Activated CD4-positive, alpha-beta T cell treated with anti-CD3 and anti-CD28 coated beads for 36 hours (primary cell): Measurements from ENCODE around the gene PLCB1. TPM values are rescaled to one million over a fixed set of nuclear protein-coding genes. Genes with fewer than 3 reads are reported as not detected.
"Not testable (repeated sequence)": the region's sequence is repeated elsewhere in the genome, so short reads cannot be mapped to it uniquely, and the experiment has no call there.

Source experiments
- ATAC-seq: fragments of 200-7000 bp; cut with Tn5 transposase; one replicate; pipeline ENCODE4 v1.10.0; 2021; ENCODE audit warnings: mild to moderate bottlenecking, moderate library complexity
- CTCF ChIA-PET: fragments of 350-600 bp; sonication (Branson Sonifier 250); formaldehyde crosslinking; loops from one replicate; lab custom pipeline; 2021; ENCODE audit warnings: antibody characterized with exemption; lab: Charles Lee
- POLR2A ChIA-PET: fragments of 350-600 bp; sonication (Branson Sonifier 250); formaldehyde crosslinking; loops from one replicate; lab custom pipeline; 2021; ENCODE audit warnings: antibody characterized with exemption, inconsistent platforms; lab: Charles Lee
- DNase-seq: peaks from one replicate; pipeline ENCODE4 v3.0.0-alpha.2; 2020
- H3K27ac Mint-ChIP-seq: one replicate; pipeline ENCODE4 v1.8.0; 2021; ENCODE audit warnings: mixed read lengths
- H3K27me3 Mint-ChIP-seq: one replicate; pipeline ENCODE4 v1.8.0; 2021; ENCODE audit warnings: mixed read lengths
- H3K36me3 Mint-ChIP-seq: one replicate; pipeline ENCODE4 v1.8.0; 2021; ENCODE audit warnings: low read depth, mixed read lengths
- H3K4me1 Mint-ChIP-seq: one replicate; pipeline ENCODE4 v1.8.0; 2021; ENCODE audit warnings: mixed read lengths
- H3K4me3 Mint-ChIP-seq: one replicate; pipeline ENCODE4 v1.8.0; 2021; ENCODE audit warnings: mild to moderate bottlenecking, moderate library complexity, mixed read lengths
- H3K9me3 Mint-ChIP-seq: one replicate; pipeline ENCODE4 v1.8.0; 2021; ENCODE audit warnings: low read depth, mixed read lengths
- intact Hi-C, 2 experiments: fragments of 100-400 bp; cut with DNase I in 1 of 2; cut with micrococcal nuclease in 1 of 2; formaldehyde crosslinking; loops; one replicate each; pipeline versions ENCODE4 v1.14.2 to v1.15.1; 2022 to 2024; cut with DNase I, micrococcal nuclease
- total RNA-seq, 2 experiments: library from RNA; stranded (reverse); gene quantifications; one replicate each; pipeline ENCODE4 v1.2.3, GENCODE V29; 2021

PLCB1 gene
- total RNA-seq, 2 experiments from 2014 or later: 1.4 to 1.5 TPM

DNA sequence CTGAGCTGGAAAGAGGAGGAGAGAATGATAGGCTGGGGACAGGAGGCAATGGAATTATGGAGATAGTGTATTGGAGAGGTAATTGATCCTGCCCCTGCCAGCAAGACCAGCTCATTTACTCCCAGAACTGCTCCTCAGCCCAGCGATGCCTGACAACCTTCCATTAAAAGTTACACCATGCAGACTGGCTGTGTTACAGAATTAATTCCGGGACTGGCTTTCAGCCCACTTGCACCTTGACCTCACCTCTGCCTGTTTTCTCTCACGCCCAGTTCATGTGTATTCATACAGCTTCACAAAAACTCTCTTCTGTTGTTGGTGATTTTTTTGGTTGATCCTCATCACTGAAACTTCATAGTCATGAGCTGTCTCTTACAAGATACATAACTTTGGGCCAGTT is 207.3 kb downstream of the PLCB1 start:
- no peak overlapping the region for H3K4me3 Mint-ChIP-seq
- no peak overlapping the region for H3K27ac Mint-ChIP-seq
- no peaks in the 10 kb centered on the region for H3K27me3 Mint-ChIP-seq
- intact Hi-C loops: no loop called here
- no peaks in the 10 kb centered on the region for H3K36me3 Mint-ChIP-seq
- no peak for ATAC-seq
- POLR2A ChIA-PET: no interaction called here
- no peaks in the 10 kb centered on the region for H3K9me3 Mint-ChIP-seq
- CTCF ChIA-PET: interaction anchor here (0.6 kb wide), 1 partner anchor 353 kb away, joined by 5 read pairs; no protein-coding TSS in a partner anchor
- DNase-seq: no peak
- H3K4me1 Mint-ChIP-seq: no peaks in the 10 kb centered on the region

DNA sequence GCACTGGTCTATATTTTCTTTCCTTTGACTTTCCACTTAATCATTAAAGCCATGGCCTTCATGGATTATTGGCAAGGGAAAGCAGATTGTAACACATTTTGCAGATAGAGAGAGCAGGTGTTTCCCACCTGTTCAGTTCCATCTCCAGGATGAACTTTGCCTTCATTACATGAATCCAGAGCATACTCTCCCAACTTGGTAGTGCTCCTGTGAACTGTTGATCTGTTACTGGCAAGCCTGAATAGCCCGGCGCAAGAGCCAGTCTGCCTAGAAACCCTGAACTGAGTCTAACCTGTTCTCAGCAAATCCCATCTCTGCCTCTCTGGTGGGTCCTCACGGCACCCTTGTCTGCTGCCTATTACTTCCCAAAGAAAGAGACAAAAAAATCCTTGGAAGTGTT is 210.3 kb downstream of the PLCB1 start:
- ATAC-seq: no peak
- ChIA-PET CTCF (no interaction called here), POLR2A (no interaction called here)
- H3K27ac Mint-ChIP-seq: no peak overlapping the region
- H3K27me3 Mint-ChIP-seq: no peaks in the 10 kb centered on the region
- no peak overlapping the region for H3K4me3 Mint-ChIP-seq
- no peaks in the 10 kb centered on the region for H3K4me1 Mint-ChIP-seq
- no peak for DNase-seq
- no peaks in the 10 kb centered on the region for H3K36me3 Mint-ChIP-seq
- H3K9me3 Mint-ChIP-seq: no peaks in the 10 kb centered on the region
- intact Hi-C loops: no loop called here

DNA sequence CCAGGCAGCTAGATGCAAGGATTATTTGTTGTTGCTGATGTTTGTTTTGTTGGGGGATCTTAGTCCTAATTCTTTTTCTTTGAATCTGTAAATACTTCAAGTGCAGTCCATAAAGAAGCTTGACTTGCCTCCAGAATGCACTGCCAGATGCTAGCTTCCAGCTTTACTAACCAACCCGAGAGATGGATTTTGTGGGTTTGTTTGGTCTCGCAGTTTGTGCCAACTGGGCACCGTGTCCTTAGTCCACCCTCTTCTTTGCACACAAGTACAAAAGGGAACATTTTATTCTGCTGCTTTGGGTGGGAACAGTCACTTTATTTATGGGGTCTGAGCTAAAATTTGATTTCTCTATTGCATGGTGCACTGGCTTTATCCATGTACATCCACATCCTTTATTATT is 212.0 kb downstream of the PLCB1 start:
- no peaks in the 10 kb centered on the region for H3K4me1 Mint-ChIP-seq
- ChIA-PET CTCF (no interaction called here), POLR2A (no interaction called here)
- ATAC-seq (no peak), DNase-seq (no peak)
- no peaks in the 10 kb centered on the region for H3K27me3 Mint-ChIP-seq
- H3K27ac Mint-ChIP-seq: no peak overlapping the region
- H3K4me3 Mint-ChIP-seq: no peak overlapping the region
- intact Hi-C loops: no loop called here
- no peaks in the 10 kb centered on the region for H3K36me3 Mint-ChIP-seq
- H3K9me3 Mint-ChIP-seq: no peaks in the 10 kb centered on the region

DNA sequence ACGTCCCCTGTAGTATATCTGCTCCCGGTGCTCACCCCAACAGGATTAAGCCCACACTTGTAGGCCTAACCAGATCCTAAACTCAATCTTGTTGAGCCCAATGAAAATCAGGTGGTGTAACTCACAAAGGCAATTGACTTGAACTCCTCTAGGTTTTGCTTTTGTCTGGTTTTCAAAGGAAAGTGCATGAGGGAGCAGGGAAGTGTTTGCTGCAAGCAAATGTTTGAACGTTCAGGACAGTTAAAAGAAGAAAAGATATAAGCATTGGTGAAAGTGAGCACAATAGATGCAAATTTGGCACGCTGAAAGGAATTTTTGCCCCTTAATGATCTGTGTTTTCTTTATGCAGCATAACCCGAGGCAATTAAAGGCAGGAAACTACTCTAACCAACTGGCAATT is 212.6 kb downstream of the PLCB1 start:
- Mint-ChIP-seq H3K4me3 (no peak overlapping the region), H3K36me3 (no peaks in the 10 kb centered on the region), H3K27me3 (no peaks in the 10 kb centered on the region), H3K4me1 (no peaks in the 10 kb centered on the region), H3K9me3 (no peaks in the 10 kb centered on the region), H3K27ac (no peak overlapping the region)
- DNase-seq (no peak), ATAC-seq (no peak)
- POLR2A ChIA-PET: no interaction called here
- CTCF ChIA-PET: interaction anchor here (0.6 kb wide), 1 partner anchor 653 kb away, joined by 4 read pairs; no protein-coding TSS in a partner anchor
- intact Hi-C loops: no loop called here

DNA sequence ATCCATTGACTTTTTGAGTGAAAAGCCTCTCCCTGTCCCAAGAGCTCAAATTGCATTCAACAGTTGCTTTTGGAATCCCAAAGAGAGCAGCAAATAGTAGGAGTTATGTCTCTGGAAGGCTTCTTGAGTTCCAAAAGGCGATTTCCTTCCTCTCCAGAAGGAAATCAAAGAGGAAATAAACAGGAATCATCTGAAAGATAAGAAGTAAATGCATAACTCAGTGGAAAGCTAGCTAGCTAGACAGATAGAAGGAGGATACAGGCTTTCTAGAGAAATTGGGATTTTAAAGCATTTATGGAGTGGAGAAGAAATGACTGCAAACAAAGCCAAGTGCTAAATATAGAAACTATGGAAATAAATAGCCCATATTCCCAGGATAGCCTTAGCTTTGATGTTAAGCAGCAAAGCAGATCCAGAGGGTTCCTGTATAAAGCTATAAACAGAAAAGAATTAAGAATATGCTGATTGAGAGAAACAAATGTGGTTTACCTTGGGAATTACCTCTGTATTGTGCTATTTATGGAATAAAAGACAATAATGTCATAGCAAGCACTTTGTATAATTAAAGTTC is 214.7 kb downstream of the PLCB1 start:
- H3K27ac Mint-ChIP-seq: no peak overlapping the region
- no peak for ATAC-seq
- intact Hi-C loops: no loop called here
- H3K9me3 Mint-ChIP-seq: no peaks in the 10 kb centered on the region
- DNase-seq: no peak
- peaks cover 3% of the 10 kb centered on the region for H3K27me3 Mint-ChIP-seq
- H3K4me3 Mint-ChIP-seq: no peak overlapping the region
- H3K4me1 Mint-ChIP-seq: no peaks in the 10 kb centered on the region
- H3K36me3 Mint-ChIP-seq: no peaks in the 10 kb centered on the region
- ChIA-PET POLR2A (no interaction called here), CTCF (interaction anchor here (1.3 kb wide), 1 partner anchor 10 kb away, joined by 4 read pairs; no protein-coding TSS in a partner anchor)

DNA sequence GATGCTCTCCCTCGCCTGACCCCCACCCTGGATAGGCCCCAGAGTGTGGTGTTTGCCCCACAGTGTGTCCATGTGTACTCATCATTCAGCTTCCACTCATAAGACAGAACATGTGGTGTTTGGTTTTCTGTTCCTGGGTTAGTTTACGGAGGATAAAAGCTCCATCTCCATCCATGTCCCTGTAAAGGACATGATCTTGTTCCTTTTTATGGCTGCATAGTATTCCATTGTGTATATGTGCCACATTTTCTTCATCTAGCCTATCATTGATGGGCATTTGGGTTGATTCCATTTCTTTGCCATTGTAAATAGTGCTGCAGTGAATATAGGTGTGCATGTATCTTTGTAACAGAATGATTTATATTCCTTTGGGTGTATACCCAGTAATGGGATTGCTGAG is 218.2 kb downstream of the PLCB1 start:
- not testable (repeated sequence) for H3K9me3 Mint-ChIP-seq

DNA sequence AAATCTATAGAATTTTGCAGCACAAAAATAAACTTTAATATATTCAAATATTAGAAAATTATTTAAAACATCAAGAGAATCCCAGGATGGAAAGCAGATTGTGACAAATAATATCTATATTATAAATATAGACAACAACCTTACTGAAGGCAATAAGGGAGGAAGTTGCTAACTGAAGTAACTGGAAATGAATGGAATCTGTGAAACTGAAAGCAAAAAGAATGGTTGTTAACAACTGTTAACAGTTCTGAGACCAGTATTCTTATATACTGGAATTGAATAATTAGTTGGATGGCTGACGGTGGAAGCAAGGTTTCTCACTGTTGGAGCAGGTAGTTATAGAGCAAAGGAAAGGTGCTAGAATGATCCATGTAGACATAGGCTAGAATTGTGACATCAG is 220.4 kb downstream of the PLCB1 start:
- Mint-ChIP-seq H3K27ac (no peak overlapping the region), H3K36me3 (no peaks in the 10 kb centered on the region), H3K27me3 (peaks cover 5% of the 10 kb centered on the region), H3K4me3 (no peak overlapping the region), H3K4me1 (no peaks in the 10 kb centered on the region), H3K9me3 (no peaks in the 10 kb centered on the region)
- CTCF ChIA-PET: interaction anchor here (0.9 kb wide), 1 partner anchor 37 kb away, joined by 3 read pairs; no protein-coding TSS in a partner anchor
- ATAC-seq: no peak
- intact Hi-C loops: no loop called here
- no peak for DNase-seq
- POLR2A ChIA-PET: no interaction called here

More for the DNA sequence above, 218.2 kb downstream of the PLCB1 start:
- H3K36me3 Mint-ChIP-seq, ATAC-seq, DNase-seq, POLR2A ChIA-PET, H3K4me1 Mint-ChIP-seq, intact Hi-C loops, H3K27ac Mint-ChIP-seq, H3K4me3 Mint-ChIP-seq, H3K27me3 Mint-ChIP-seq: not testable (repeated sequence)
- CTCF ChIA-PET: interaction anchor here (0.9 to 1.3 kb wide), 3 partner anchors 10 to 372 kb away, joined by 3 to 5 read pairs (median 3); no protein-coding TSS in a partner anchor

DNA sequence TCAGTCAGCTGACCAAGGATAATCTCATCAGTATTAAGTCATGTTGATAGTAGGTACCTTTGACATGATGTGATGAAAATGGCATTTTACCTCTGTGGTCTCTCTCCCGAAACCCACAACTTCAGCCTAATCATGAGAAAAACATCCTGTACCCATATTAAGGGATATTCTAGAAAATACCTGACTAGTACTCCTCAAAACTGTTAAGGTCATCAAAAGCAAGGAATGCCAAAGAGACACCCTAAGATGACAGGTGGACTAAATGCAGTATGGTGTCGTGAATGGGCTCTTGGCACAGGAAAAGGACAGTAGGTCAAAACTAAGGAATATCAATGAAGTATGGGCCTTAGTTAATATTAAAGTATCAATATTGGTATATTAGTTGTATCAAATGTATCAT is 221.4 kb downstream of the PLCB1 start:
- Mint-ChIP-seq H3K4me1 (no peaks in the 10 kb centered on the region), H3K9me3 (no peaks in the 10 kb centered on the region), H3K27ac (no peak overlapping the region), H3K36me3 (no peaks in the 10 kb centered on the region), H3K27me3 (peaks cover 5% of the 10 kb centered on the region), H3K4me3 (no peak overlapping the region)
- POLR2A ChIA-PET: no interaction called here
- ATAC-seq (no peak), DNase-seq (no peak)
- CTCF ChIA-PET: no interaction called here
- intact Hi-C loops: no loop called here

DNA sequence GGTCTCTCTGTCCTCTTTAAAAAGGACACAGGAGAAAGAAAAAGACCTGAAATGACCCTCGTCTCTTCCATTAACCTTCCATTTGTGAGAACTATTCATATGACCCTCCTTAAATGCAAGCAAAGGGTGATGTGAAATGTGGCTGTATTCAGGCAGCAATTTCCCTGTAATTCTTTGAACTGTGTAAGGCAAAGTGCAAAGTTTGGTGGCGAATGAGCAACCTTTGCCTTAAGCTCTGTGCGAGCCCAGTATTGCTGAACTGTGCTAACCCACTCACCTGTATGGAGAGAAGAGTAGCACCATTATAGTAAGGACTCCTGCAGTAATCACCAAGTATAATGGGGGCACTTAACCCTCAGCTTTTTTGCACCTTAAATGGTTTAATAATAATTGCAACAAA is 223.4 kb downstream of the PLCB1 start:
- no peaks in the 10 kb centered on the region for H3K9me3 Mint-ChIP-seq
- POLR2A ChIA-PET: no interaction called here
- no peaks in the 10 kb centered on the region for H3K36me3 Mint-ChIP-seq
- no peaks in the 10 kb centered on the region for H3K4me1 Mint-ChIP-seq
- intact Hi-C loops: no loop called here
- CTCF ChIA-PET: interaction anchor here (0.8 to 1.3 kb wide), 2 partner anchors 32 to 99 kb away, joined by 3 read pairs; no protein-coding TSS in a partner anchor
- no peak overlapping the region for H3K4me3 Mint-ChIP-seq
- H3K27me3 Mint-ChIP-seq: peaks cover 3% of the 10 kb centered on the region
- H3K27ac Mint-ChIP-seq: no peak overlapping the region
- no peak for ATAC-seq
- no peak for DNase-seq

DNA sequence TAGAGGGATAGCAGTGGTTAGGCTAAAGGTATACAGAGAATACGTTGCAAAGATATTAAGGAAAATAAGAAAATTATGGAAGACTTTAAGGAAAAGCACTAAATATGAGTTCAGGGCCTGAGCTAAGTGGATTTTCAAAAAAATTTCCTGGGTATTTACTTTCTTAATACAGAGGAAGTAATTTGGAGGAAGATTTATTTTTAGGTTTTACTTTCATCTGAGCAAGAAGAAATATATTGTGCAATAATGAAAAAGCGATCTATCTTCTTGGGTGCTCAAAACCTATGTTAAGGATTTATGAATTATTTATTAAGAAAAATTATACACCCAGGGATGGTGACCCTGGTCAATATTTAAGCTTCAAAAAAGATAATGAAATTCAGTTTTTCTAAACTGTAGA is 224.7 kb downstream of the PLCB1 start:
- DNase-seq (no peak), ATAC-seq (no peak)
- no peak overlapping the region for H3K27ac Mint-ChIP-seq
- intact Hi-C loops: no loop called here
- peaks cover 3% of the 10 kb centered on the region for H3K27me3 Mint-ChIP-seq
- ChIA-PET CTCF (interaction anchor here (0.6 to 1.3 kb wide), 2 partner anchors 10 to 31 kb away, joined by 3 to 4 read pairs; no protein-coding TSS in a partner anchor), POLR2A (no interaction called here)
- H3K4me1 Mint-ChIP-seq: peaks cover 9% of the 10 kb centered on the region
- H3K9me3 Mint-ChIP-seq: no peaks in the 10 kb centered on the region
- no peak overlapping the region for H3K4me3 Mint-ChIP-seq
- no peaks in the 10 kb centered on the region for H3K36me3 Mint-ChIP-seq

DNA sequence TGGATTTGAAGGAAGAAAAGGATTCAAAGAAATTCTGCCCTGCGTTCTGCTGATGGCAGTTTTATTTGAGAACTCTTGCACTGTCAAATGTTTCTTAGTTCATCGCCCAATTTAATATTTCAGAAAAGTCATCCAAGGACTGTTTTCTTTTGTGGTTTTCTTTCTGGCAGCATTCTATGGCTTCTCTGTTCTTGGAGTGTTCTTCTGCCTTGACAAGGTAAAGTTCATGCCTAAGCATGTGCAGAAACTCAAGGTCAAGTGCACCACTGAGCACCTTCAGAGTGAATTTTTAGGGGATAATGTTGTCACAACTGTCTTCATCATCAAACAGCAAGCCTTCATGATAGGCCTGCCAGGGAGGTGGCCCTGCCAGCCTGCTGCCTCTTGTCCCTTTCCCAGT is 225.6 kb downstream of the PLCB1 start:
- Mint-ChIP-seq H3K27ac (no peak overlapping the region), H3K27me3 (peaks cover 2% of the 10 kb centered on the region), H3K9me3 (no peaks in the 10 kb centered on the region), H3K4me3 (no peak overlapping the region), H3K4me1 (peaks cover 9% of the 10 kb centered on the region), H3K36me3 (no peaks in the 10 kb centered on the region)
- no peak for DNase-seq
- ATAC-seq: no peak
- CTCF ChIA-PET: no interaction called here
- intact Hi-C loops: no loop called here
- POLR2A ChIA-PET: no interaction called here

DNA sequence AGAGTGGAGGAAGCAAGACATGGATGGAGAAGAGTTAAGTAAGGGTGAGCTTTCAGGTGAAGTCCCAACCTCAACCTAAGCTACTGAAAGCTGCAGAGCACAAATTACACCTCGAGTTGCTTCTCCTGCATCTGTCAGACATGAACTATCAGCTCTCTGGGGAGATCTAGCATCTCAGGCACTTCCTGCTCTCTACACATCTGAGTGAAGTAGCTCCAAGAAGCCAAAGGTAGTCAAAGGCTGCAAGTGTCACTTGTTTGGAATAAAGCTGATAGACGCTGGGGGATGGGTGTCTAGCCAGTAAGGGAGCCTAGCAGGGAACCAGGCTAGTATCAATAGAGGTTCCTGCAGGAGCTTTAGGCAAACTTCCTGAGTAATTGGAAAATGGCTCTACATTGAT is 228.0 kb downstream of the PLCB1 start:
- Mint-ChIP-seq H3K9me3 (no peaks in the 10 kb centered on the region), H3K4me3 (no peak overlapping the region), H3K4me1 (peaks cover 9% of the 10 kb centered on the region), H3K27me3 (no peaks in the 10 kb centered on the region), H3K36me3 (no peaks in the 10 kb centered on the region), H3K27ac (no peak overlapping the region)
- intact Hi-C loops: no loop called here
- ChIA-PET CTCF (interaction anchor here (0.9 to 1.5 kb wide), 4 partner anchors 9 to 362 kb away, joined by 3 to 5 read pairs (median 4); no protein-coding TSS in a partner anchor), POLR2A (interaction anchor here (0.5 kb wide), 2 partner anchors 364 to 369 kb away, joined by 3 to 5 read pairs; no protein-coding TSS in a partner anchor)
- no peak for DNase-seq
- no peak for ATAC-seq
